ENCODE data around the gene PKNOX2. TPM values are rescaled to one million over a fixed set of nuclear protein-coding genes. Genes with fewer than 3 reads are reported as not detected.

The PKNOX2 gene
- total RNA-seq, 1 experiment from 2014 or later: 3.7 TPM

- DNase-seq (ENCODE audit: low spot score): no peak
- ChIA-PET POLR2A (interaction anchor here (0.7 kb wide), 1 partner anchor 48 kb away, joined by 3 read pairs; no protein-coding TSS in a partner anchor), CTCF (interaction anchor here (1.1 kb wide), 2 partner anchors 31 to 224 kb away, joined by 3 to 5 read pairs; no protein-coding TSS in a partner anchor)
- peaks cover 23% of the 10 kb centered on the region for H3K9me3 Mint-ChIP-seq
- no peak overlapping the region for H3K4me3 Mint-ChIP-seq
- peaks cover 12% of the 10 kb centered on the region for H3K36me3 Mint-ChIP-seq
- H3K4me1 Mint-ChIP-seq: peaks cover 52% of the 10 kb centered on the region
- H3K27ac Mint-ChIP-seq: no peak overlapping the region
- TF ChIP-seq STAT6 (CRISPR knock-in tag; conservative IDR thresholded peaks at IDR 0.05; ENCODE audit: low read depth): no peak
- TF ChIP-seq CBFB (CRISPR knock-in tag; IDR thresholded peaks at IDR 0.05; ENCODE audit: low read depth): no peak
- TF ChIP-seq MAX (CRISPR knock-in tag; IDR thresholded peaks at IDR 0.05): no peak
- no peak for TF ChIP-seq ZNF512 (CRISPR knock-in tag; IDR thresholded peaks at IDR 0.05; ENCODE audit: borderline replicate concordance)
- TF ChIP-seq PRDM15 (CRISPR knock-in tag; IDR thresholded peaks at IDR 0.05): no peak
- no peak for TF ChIP-seq E2F4 (CRISPR knock-in tag; IDR thresholded peaks at IDR 0.05; ENCODE audit: borderline replicate concordance, low read depth)
- TF ChIP-seq ZNF423 (CRISPR knock-in tag; IDR thresholded peaks at IDR 0.05): peak; percentile 79
- no peak for TF ChIP-seq AR (CRISPR knock-in tag; IDR thresholded peaks at IDR 0.05)
- TF ChIP-seq ZNF121 (CRISPR knock-in tag; IDR thresholded peaks at IDR 0.05): 0 out of 2 replicates have a peak, but pooled peaks have one; percentile 24
- no peak for TF ChIP-seq IRF2 (CRISPR knock-in tag; IDR thresholded peaks at IDR 0.05; ENCODE audit: borderline replicate concordance, low read depth)
- no peak for TF ChIP-seq ARID4B (CRISPR knock-in tag; IDR thresholded peaks at IDR 0.05; ENCODE audit: borderline replicate concordance)
- TF ChIP-seq ATF1 (CRISPR knock-in tag; IDR thresholded peaks at IDR 0.05): no peak
- no peak for TF ChIP-seq AFF4 (CRISPR knock-in tag; IDR thresholded peaks at IDR 0.05; ENCODE audit: borderline replicate concordance)
- peak; percentile 50 for ATAC-seq
- peaks cover 25% of the 10 kb centered on the region for H3K27me3 Mint-ChIP-seq (ENCODE audit: low read depth)
Measured at GRCh38 chr11:125315079-125315740, 150.7 kb downstream of the PKNOX2 start.

Data from WTC11 (cell line).